HEK293 (cell line): ENCODE measurements around the gene HES5.

Experiments used
- CTCF ChIA-PET: fragments of 350-600 bp; formaldehyde crosslinking; extraction: SDS; loops from one replicate; lab custom pipeline; 2021; ENCODE audit warnings: antibody characterized with exemption; lab: Yijun Ruan, JAX
- POLR2A ChIA-PET: fragments of 300-600 bp; formaldehyde crosslinking; extraction: SDS; loops from one replicate; lab custom pipeline; 2020; ENCODE audit warnings: antibody characterized with exemption, inconsistent platforms; lab: Yijun Ruan, JAX
- H3K27ac ChIP-seq: fragments of 200-500 bp; sonication (Bioruptor generic); 2 replicates; pipeline ENCODE4 v1.5.1; 2014; ENCODE audit warnings: low read depth, low read length, control low read depth, inconsistent platforms; ENCODE audit errors: extremely low read depth
- H3K36me3 ChIP-seq, 2 experiments: fragments of 200-500 bp in 1 of 2; sonication (Bioruptor generic) in 1 of 2; 1 replicate in 1 of 2; 2 replicates in 1 of 2; pipeline ENCODE4 v1.5.1; 2014 to 2017; ENCODE audit warnings: inconsistent platforms in 2 of 2, low read length in 2 of 2; ENCODE audit not compliant: control insufficient read depth in 2 of 2, insufficient read depth in 1 of 2
- H3K4me1 ChIP-seq: fragments of 200-500 bp; sonication (Bioruptor generic); 2 replicates; pipeline ENCODE4 v1.5.1; 2014; ENCODE audit warnings: mild to moderate bottlenecking, low read length, inconsistent platforms; ENCODE audit not compliant: control insufficient read depth, insufficient read depth
- H3K4me3 ChIP-seq: 2 replicates; pipeline ENCODE4 v1.5.1; 2011; ENCODE audit warnings: low read depth, mild to moderate bottlenecking, control low read depth, low read length, moderate library complexity
- H3K9me3 ChIP-seq: fragments of 200-500 bp; sonication (Bioruptor generic); 2 replicates; pipeline ENCODE4 v1.5.1; 2014; ENCODE audit warnings: low read depth, low read length, inconsistent platforms; ENCODE audit not compliant: control insufficient read depth, insufficient read depth
- EGR2 ChIP-seq: fragments of 450-650 bp; formaldehyde crosslinking; IDR thresholded peaks from 2 replicates; pipeline ENCODE4 v1.5.1; 2016; ENCODE audit warnings: low read depth, missing biosample characterization, missing genetic modification characterization
- KLF10 ChIP-seq: fragments of 450-650 bp; IDR thresholded peaks from 2 replicates; pipeline ENCODE4 v1.5.1; 2018; ENCODE audit warnings: missing biosample characterization, mild to moderate bottlenecking, missing genetic modification characterization
- OVOL3 ChIP-seq: fragments of 450-650 bp; formaldehyde crosslinking; IDR thresholded peaks from 2 replicates; pipeline ENCODE4 v1.5.1; 2016; ENCODE audit warnings: missing biosample characterization, missing genetic modification characterization
- PRDM1 ChIP-seq: fragments of 450-650 bp; formaldehyde crosslinking; IDR thresholded peaks from 2 replicates; pipeline ENCODE4; 2016; ENCODE audit warnings: missing biosample characterization, missing genetic modification characterization
- PRDM6 ChIP-seq: fragments of 450-650 bp; formaldehyde crosslinking; IDR thresholded peaks from 2 replicates; pipeline ENCODE4 v1.5.1; 2017; ENCODE audit warnings: missing biosample characterization, missing genetic modification characterization
- SALL2 ChIP-seq: fragments of 450-650 bp; formaldehyde crosslinking; IDR thresholded peaks from 2 replicates; pipeline ENCODE4 v1.5.0; 2017; ENCODE audit warnings: missing biosample characterization, mild to moderate bottlenecking, missing genetic modification characterization, borderline replicate concordance
- SCRT2 ChIP-seq: fragments of 450-650 bp; formaldehyde crosslinking; IDR thresholded peaks from 2 replicates; pipeline ENCODE4 v1.5.1; 2016; ENCODE audit warnings: missing biosample characterization, missing genetic modification characterization
- SP3 ChIP-seq: fragments of 450-650 bp; formaldehyde crosslinking; IDR thresholded peaks from 2 replicates; pipeline ENCODE4 v1.5.1; 2016; ENCODE audit warnings: missing biosample characterization, missing genetic modification characterization
- TRIM28 ChIP-seq: IDR thresholded peaks from 2 replicates; pipeline ENCODE4 v1.6.1; 2011; ENCODE audit warnings: low read length, control low read depth, borderline replicate concordance
- WT1 ChIP-seq: fragments of 450-650 bp; formaldehyde crosslinking; IDR thresholded peaks from 2 replicates; pipeline ENCODE4 v1.5.1; 2016; ENCODE audit warnings: missing biosample characterization, missing genetic modification characterization
- ZBTB1 ChIP-seq: fragments of 450-650 bp; formaldehyde crosslinking; IDR thresholded peaks from 2 replicates; pipeline ENCODE4 v1.5.1; 2016; ENCODE audit warnings: missing biosample characterization, missing genetic modification characterization
- ZBTB8A ChIP-seq: fragments of 450-650 bp; formaldehyde crosslinking; IDR thresholded peaks from 2 replicates; pipeline ENCODE4 v1.5.1; 2016; ENCODE audit warnings: missing biosample characterization, missing genetic modification characterization
- ZEB2 ChIP-seq: fragments of 450-650 bp; formaldehyde crosslinking; IDR thresholded peaks from 2 replicates; pipeline ENCODE4 v1.5.1; 2016; ENCODE audit warnings: missing biosample characterization, missing genetic modification characterization
- ZNF112 ChIP-seq: fragments of 450-650 bp; formaldehyde crosslinking; IDR thresholded peaks from 2 replicates; pipeline ENCODE4 v1.5.0; 2017; ENCODE audit warnings: missing biosample characterization, missing genetic modification characterization
- ZNF114 ChIP-seq: fragments of 450-650 bp; formaldehyde crosslinking; IDR thresholded peaks from 2 replicates; pipeline ENCODE4 v1.5.0; 2017; ENCODE audit warnings: missing biosample characterization, missing genetic modification characterization
- ZNF157 ChIP-seq: fragments of 450-650 bp; formaldehyde crosslinking; IDR thresholded peaks from 2 replicates; pipeline ENCODE4 v1.5.1; 2016; ENCODE audit warnings: missing biosample characterization, missing genetic modification characterization
- ZNF16 ChIP-seq: fragments of 450-650 bp; formaldehyde crosslinking; IDR thresholded peaks from 2 replicates; pipeline ENCODE4 v1.5.1; 2016; ENCODE audit warnings: low read depth, missing biosample characterization, missing genetic modification characterization
- ZNF211 ChIP-seq: fragments of 450-650 bp; formaldehyde crosslinking; IDR thresholded peaks from 2 replicates; pipeline ENCODE4 v1.5.1; 2016; ENCODE audit warnings: low read depth, missing biosample characterization, missing genetic modification characterization
- ZNF23 ChIP-seq: fragments of 450-650 bp; formaldehyde crosslinking; IDR thresholded peaks from 2 replicates; pipeline ENCODE4 v1.5.1; 2016; ENCODE audit warnings: missing biosample characterization, missing genetic modification characterization, borderline replicate concordance
- ZNF266 ChIP-seq: fragments of 450-650 bp; formaldehyde crosslinking; IDR thresholded peaks from 2 replicates; pipeline ENCODE4 v1.5.1; 2016; ENCODE audit warnings: missing biosample characterization, missing genetic modification characterization, low read depth
- ZNF274 ChIP-seq, 2 experiments: fragments of 200-500 bp in 1 of 2; fragments of 450-650 bp in 1 of 2; sonication (Bioruptor generic) in 1 of 2; formaldehyde crosslinking in 1 of 2; IDR thresholded peaks; 2 replicates each; pipeline versions ENCODE4 v1.5.1 to v1.6.1; 2014 to 2016; ENCODE audit warnings: borderline replicate concordance in 1 of 2, inconsistent platforms in 1 of 2, low read length in 1 of 2, missing biosample characterization in 1 of 2, missing genetic modification characterization in 1 of 2
- ZNF324 ChIP-seq: fragments of 450-650 bp; formaldehyde crosslinking; IDR thresholded peaks from 2 replicates; pipeline ENCODE4 v1.5.1; 2016; ENCODE audit warnings: missing biosample characterization, missing genetic modification characterization
- ZNF37A ChIP-seq: fragments of 450-650 bp; IDR thresholded peaks from 2 replicates; pipeline ENCODE4 v1.5.1; 2018; ENCODE audit warnings: missing biosample characterization, missing genetic modification characterization
- ZNF488 ChIP-seq: fragments of 450-650 bp; formaldehyde crosslinking; IDR thresholded peaks from 2 replicates; pipeline ENCODE4 v1.5.1; 2016; ENCODE audit warnings: missing biosample characterization, missing genetic modification characterization
- ZNF555 ChIP-seq: fragments of 450-650 bp; formaldehyde crosslinking; conservative IDR thresholded peaks from 2 replicates; pipeline ENCODE4 v1.5.1; 2017; ENCODE audit warnings: missing biosample characterization, mild to moderate bottlenecking, missing genetic modification characterization, inconsistent platforms
- ZNF561 ChIP-seq: fragments of 450-650 bp; IDR thresholded peaks from 2 replicates; pipeline ENCODE4 v1.5.1; 2018; ENCODE audit warnings: missing biosample characterization, missing genetic modification characterization, borderline replicate concordance
- ZNF571 ChIP-seq: fragments of 450-650 bp; formaldehyde crosslinking; IDR thresholded peaks from 2 replicates; pipeline ENCODE4 v1.5.0; 2017; ENCODE audit warnings: missing biosample characterization, missing genetic modification characterization
- ZNF600 ChIP-seq: fragments of 450-650 bp; formaldehyde crosslinking; IDR thresholded peaks from 2 replicates; pipeline ENCODE4 v1.5.1; 2016; ENCODE audit warnings: missing biosample characterization, missing genetic modification characterization
- ZNF626 ChIP-seq: fragments of 450-650 bp; sonication (Bioruptor Pico); formaldehyde crosslinking; IDR thresholded peaks from 2 replicates; pipeline ENCODE4 v1.5.1; 2018; ENCODE audit warnings: missing biosample characterization, missing genetic modification characterization, inconsistent platforms
- ZNF629 ChIP-seq: fragments of 450-650 bp; formaldehyde crosslinking; IDR thresholded peaks from 2 replicates; pipeline ENCODE4 v1.5.1; 2017; ENCODE audit warnings: missing biosample characterization, missing genetic modification characterization
- ZNF707 ChIP-seq: fragments of 450-650 bp; formaldehyde crosslinking; IDR thresholded peaks from 2 replicates; pipeline ENCODE4 v1.5.1; 2016; ENCODE audit warnings: missing biosample characterization, missing genetic modification characterization
- ZNF76 ChIP-seq: fragments of 450-650 bp; formaldehyde crosslinking; IDR thresholded peaks from 2 replicates; pipeline ENCODE4; 2016; ENCODE audit warnings: low read depth, missing biosample characterization, missing genetic modification characterization, borderline replicate concordance
- ZNF843 ChIP-seq: fragments of 450-650 bp; formaldehyde crosslinking; IDR thresholded peaks from 2 replicates; pipeline ENCODE4 v1.5.1; 2016; ENCODE audit warnings: missing biosample characterization, missing genetic modification characterization

The HES5 gene

GRCh38 chr1:2564006-2564814, 34.1 kb upstream of the HES5 start:
- Histone ChIP-seq H3K27ac (no peak overlapping the region), H3K4me3 (no peak overlapping the region), H3K4me1 (no peaks in the 10 kb centered on the region), H3K36me3 (no peaks in the 10 kb centered on the region), H3K9me3 (no peaks in the 10 kb centered on the region)
- ChIA-PET CTCF (interaction anchor here (0.7 kb wide), 2 partner anchors 38 to 756 kb away, joined by 3 read pairs; partner anchors contain the start of gene PANK4), POLR2A (interaction anchor here (1.1 to 1.7 kb wide), 2 partner anchors 38 to 112 kb away, joined by 3 read pairs; partner anchors contain the start of gene PANK4)
- TF ChIP-seq PRDM1 (tag by site-specific recombination): no peak
- no peak for TF ChIP-seq ZBTB1
- no peak for TF ChIP-seq ZNF561 (tag by site-specific recombination)
- no peak for TF ChIP-seq ZNF488 (tag by site-specific recombination)
- no peak for TF ChIP-seq ZNF16 (tag by site-specific recombination)
- no peak for TF ChIP-seq ZBTB8A (tag by site-specific recombination)
- no peak for TF ChIP-seq TRIM28
- no peak for TF ChIP-seq ZNF571 (tag by site-specific recombination)
- TF ChIP-seq ZNF629: no peak
- no peak for TF ChIP-seq ZNF112 (tag by site-specific recombination)
- TF ChIP-seq ZNF600 (tag by site-specific recombination): no peak
- TF ChIP-seq ZNF274 (IDR thresholded peaks at IDR 0.05; ENCODE audit: low read length): no peak
- no peak for TF ChIP-seq ZNF274 (tag by site-specific recombination; IDR thresholded peaks at IDR 0.05; ENCODE audit: borderline replicate concordance)
- no peak for TF ChIP-seq ZNF266 (tag by site-specific recombination)
- TF ChIP-seq ZEB2: no peak
- TF ChIP-seq ZNF324 (tag by site-specific recombination): no peak
- no peak for TF ChIP-seq OVOL3 (tag by site-specific recombination)
- no peak for TF ChIP-seq ZNF626 (tag by site-specific recombination)
- TF ChIP-seq ZNF37A (tag by site-specific recombination): no peak
- no peak for TF ChIP-seq SCRT2
- TF ChIP-seq SP3: no peak
- TF ChIP-seq, all 188 proteins: peak for 0

- H3K9me3 ChIP-seq: no peaks in the 10 kb centered on the region
- H3K36me3 ChIP-seq: no peaks in the 10 kb centered on the region
- ChIA-PET CTCF (no interaction called here), POLR2A (no interaction called here)
- H3K4me1 ChIP-seq: no peaks in the 10 kb centered on the region
- H3K4me3 ChIP-seq: no peak overlapping the region
- TF ChIP-seq ZNF843 (tag by site-specific recombination) (no peak), SCRT2 (no peak), KLF10 (tag by site-specific recombination) (no peak), PRDM6 (tag by site-specific recombination) (no peak), WT1 (no peak), EGR2 (no peak), ZNF76 (no peak), ZNF23 (tag by site-specific recombination) (no peak), SALL2 (no peak), ZNF157 (tag by site-specific recombination) (no peak), ZNF211 (tag by site-specific recombination) (no peak), ZNF114 (tag by site-specific recombination) (no peak), ZNF571 (tag by site-specific recombination) (no peak), ZNF555 (tag by site-specific recombination) (no peak), ZNF707 (no peak)
- H3K27ac ChIP-seq: no peak overlapping the region
Observed at GRCh38 chr1:2563205-2563604, 33.1 kb upstream of the HES5 start.
